ENCODE results near the gene NEDD4.

The NEDD4 gene

GRCh38 chr15:55899537-55899936 is 93.9 kb downstream of the NEDD4 start:
- DNase-seq (ENCODE audit: low spot score) = no peak
- in situ Hi-C loops (cut with MboI; ENCODE audit: low sequenced_read_pairs, unreplicated experiment) = no loop called here
- no peak for TF ChIP-seq CTCF (IDR thresholded peaks at IDR 0.05; ENCODE audit: borderline replicate concordance, control extremely low read depth, extremely low read depth, insufficient read depth, missing control alignments)

GRCh38 chr15:55897560-55898336 is 95.7 kb downstream of the NEDD4 start:
- peak; percentile 37 for DNase-seq (ENCODE audit: low spot score)
- peak; percentile 84 for TF ChIP-seq CTCF (IDR thresholded peaks at IDR 0.05; ENCODE audit: borderline replicate concordance, control extremely low read depth, extremely low read depth, insufficient read depth, missing control alignments)
- in situ Hi-C loops (cut with MboI; ENCODE audit: low sequenced_read_pairs, unreplicated experiment) = no loop called here

GRCh38 chr15:55894399-55894965 is 98.9 kb downstream of the NEDD4 start:
- in situ Hi-C loops (cut with MboI; ENCODE audit: low sequenced_read_pairs, unreplicated experiment) = no loop called here

GRCh38 chr15:55893852-55894251 is 99.6 kb downstream of the NEDD4 start:
- no peak for DNase-seq (ENCODE audit: low spot score)
- TF ChIP-seq CTCF (IDR thresholded peaks at IDR 0.05; ENCODE audit: borderline replicate concordance, control extremely low read depth, extremely low read depth, insufficient read depth, missing control alignments) = no peak
- in situ Hi-C loops (cut with MboI; ENCODE audit: low sequenced_read_pairs, unreplicated experiment) = no loop called here

More at GRCh38 chr15:55894399-55894965, 98.9 kb downstream of the NEDD4 start:
- peak; percentile 30 for DNase-seq (ENCODE audit: low spot score)
- TF ChIP-seq CTCF (IDR thresholded peaks at IDR 0.05; ENCODE audit: borderline replicate concordance, control extremely low read depth, extremely low read depth, insufficient read depth, missing control alignments) = no peak

GRCh38 chr15:55891196-55891595 is 102.2 kb downstream of the NEDD4 start:
- no peak for DNase-seq (ENCODE audit: low spot score)
- TF ChIP-seq CTCF (IDR thresholded peaks at IDR 0.05; ENCODE audit: borderline replicate concordance, control extremely low read depth, extremely low read depth, insufficient read depth, missing control alignments) = no peak
- in situ Hi-C loops (cut with MboI; ENCODE audit: low sequenced_read_pairs, unreplicated experiment) = no loop called here

- in situ Hi-C loops (cut with MboI; ENCODE audit: low sequenced_read_pairs, unreplicated experiment) = no loop called here
- DNase-seq (ENCODE audit: low spot score) = no peak
- TF ChIP-seq CTCF (IDR thresholded peaks at IDR 0.05; ENCODE audit: borderline replicate concordance, control extremely low read depth, extremely low read depth, insufficient read depth, missing control alignments) = no peak
Measured at GRCh38 chr15:55884223-55884622, 109.2 kb downstream of the NEDD4 start.

Measured in GM13976 (cell line).